Endothelial cell (in vitro differentiated cells): ENCODE measurements around the gene KHK. TPM values are rescaled to one million over a fixed set of nuclear protein-coding genes. Genes with fewer than 3 reads are reported as not detected.

Experiments used
- DNase-seq: peaks from one replicate; pipeline ENCODE4 v3.0.0; 2021; ENCODE audit warnings: low spot score
- H3K27ac Mint-ChIP-seq: one replicate; pipeline ENCODE4 v1.8.0; 2021; ENCODE audit warnings: mixed read lengths, inconsistent platforms; ENCODE audit not compliant: unreplicated experiment
- H3K27me3 Mint-ChIP-seq: one replicate; pipeline ENCODE4 v1.8.0; 2021; ENCODE audit warnings: mild to moderate bottlenecking, moderate library complexity, mixed read lengths, inconsistent platforms; ENCODE audit not compliant: unreplicated experiment
- H3K36me3 Mint-ChIP-seq: one replicate; pipeline ENCODE4 v1.8.0; 2021; ENCODE audit warnings: mild to moderate bottlenecking, low read depth, mixed read lengths, inconsistent platforms; ENCODE audit not compliant: unreplicated experiment
- H3K4me1 Mint-ChIP-seq: one replicate; pipeline ENCODE4 v1.8.0; 2021; ENCODE audit warnings: mild to moderate bottlenecking, mixed read lengths, inconsistent platforms; ENCODE audit not compliant: unreplicated experiment
- H3K4me3 Mint-ChIP-seq: one replicate; pipeline ENCODE4 v1.8.0; 2021; ENCODE audit warnings: mild to moderate bottlenecking, mixed read lengths, inconsistent platforms; ENCODE audit not compliant: unreplicated experiment
- H3K9me3 Mint-ChIP-seq: one replicate; pipeline ENCODE4 v1.8.0; 2021; ENCODE audit warnings: mixed read lengths, inconsistent platforms; ENCODE audit not compliant: unreplicated experiment
- CTCF ChIP-seq: fragments of 200-600 bp; sonication (generic); IDR thresholded peaks from one replicate; pipeline ENCODE4 v1.5.0; 2021; ENCODE audit warnings: antibody characterized with exemption; ENCODE audit not compliant: unreplicated experiment
- total RNA-seq: library from RNA; stranded (reverse); fragmentation: NEBNext Ultra II Directional; extraction: Animal tissue kit (Norgen Biotek cat#: 25700); gene quantifications from one replicate; pipeline ENCODE4 v1.2.1, GENCODE V29; 2021; ENCODE audit not compliant: unreplicated experiment

KHK gene
- total RNA-seq, 1 donor from 2014 or later: 1.4 TPM

- no peak overlapping the region for H3K4me3 Mint-ChIP-seq
- H3K4me1 Mint-ChIP-seq: no peaks in the 10 kb centered on the region
- no peaks in the 10 kb centered on the region for H3K9me3 Mint-ChIP-seq
- peaks cover 4% of the 10 kb centered on the region for H3K27me3 Mint-ChIP-seq
- TF ChIP-seq CTCF: no peak
- H3K27ac Mint-ChIP-seq: no peak overlapping the region
- H3K36me3 Mint-ChIP-seq: no peaks in the 10 kb centered on the region
- DNase-seq: no peak
These were observed 59.1 kb downstream of the KHK start for GRCh38 chr2:27145682-27146081.

DNA sequence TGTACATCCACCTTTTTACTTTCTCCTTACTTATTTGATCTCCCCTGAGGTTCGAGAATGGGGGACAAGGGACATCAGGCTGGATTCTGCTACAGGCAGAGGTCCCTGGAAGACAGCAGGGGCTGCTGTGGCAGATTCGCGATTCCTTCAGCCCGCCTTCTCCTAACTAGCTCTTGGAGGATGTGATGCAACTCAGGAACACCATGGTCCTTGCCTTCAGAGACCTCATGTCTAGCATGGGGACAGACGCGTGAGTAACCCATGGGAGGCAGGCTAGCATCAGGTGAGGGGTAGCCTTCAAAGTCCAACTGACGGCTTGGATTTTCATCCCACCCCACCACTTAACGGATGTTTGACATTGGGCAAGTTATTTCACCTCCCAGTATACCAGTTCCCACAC lies 61.4 kb downstream of the KHK start:
- no peaks in the 10 kb centered on the region for H3K9me3 Mint-ChIP-seq
- H3K27me3 Mint-ChIP-seq: peaks cover 4% of the 10 kb centered on the region
- no peaks in the 10 kb centered on the region for H3K4me1 Mint-ChIP-seq
- no peak for DNase-seq
- no peaks in the 10 kb centered on the region for H3K36me3 Mint-ChIP-seq
- H3K4me3 Mint-ChIP-seq: no peak overlapping the region
- H3K27ac Mint-ChIP-seq: no peak overlapping the region
- no peak for TF ChIP-seq CTCF

- Mint-ChIP-seq H3K9me3 (no peaks in the 10 kb centered on the region), H3K27me3 (peaks cover 2% of the 10 kb centered on the region), H3K4me3 (no peak within 1 kb of the TSS), H3K4me1 (no peaks in the 10 kb centered on the region), H3K27ac (peak within 1 kb of the TSS; percentile 21), H3K36me3 (no peaks in the 10 kb centered on the region)
- TF ChIP-seq CTCF: no peak
- no peak for DNase-seq
These were observed 62.3 kb downstream of the KHK start, which contains the start of gene TCF23 for GRCh38 chr2:27148801-27149439. TCF23 (plus strand) TSS chr2:27149004; CDS start chr2:27149134, 130 bp downstream.

- Mint-ChIP-seq H3K4me1 (no peaks in the 10 kb centered on the region), H3K4me3 (no peak overlapping the region), H3K9me3 (no peaks in the 10 kb centered on the region), H3K27me3 (peaks cover 2% of the 10 kb centered on the region), H3K36me3 (no peaks in the 10 kb centered on the region), H3K27ac (no peak overlapping the region)
- TF ChIP-seq CTCF: no peak
- no peak for DNase-seq
These were observed 63.2 kb downstream of the KHK start for GRCh38 chr2:27149570-27150405.

Other genes with a start within 250 kb of the KHK start
- 0.23 TPM for gene DPYSL5, start 238.6 kb upstream of the KHK start, total RNA-seq
- 4.1 TPM for gene MAPRE3, start 116.1 kb upstream of the KHK start, total RNA-seq
- gene TMEM214, start 53.8 kb upstream of the KHK start, total RNA-seq: 55.3 TPM
- 32.5 TPM for gene AGBL5, start 35.1 kb upstream of the KHK start, total RNA-seq
- 379 TPM for gene OST4, start 15.1 kb upstream of the KHK start, total RNA-seq
- 2.1 TPM for gene EMILIN1, start 8.2 kb upstream of the KHK start, total RNA-seq
- not detected for gene CGREF1, start 32.4 kb downstream of the KHK start, total RNA-seq
- gene ABHD1, start 37.0 kb downstream of the KHK start, total RNA-seq: 0.31 TPM
- 42.9 TPM for gene PREB, start 47.9 kb downstream of the KHK start, total RNA-seq
- gene PRR30, start 52.6 kb downstream of the KHK start, total RNA-seq: not detected
- gene TCF23, start 62.2 kb downstream of the KHK start, total RNA-seq: not detected
- gene ATRAID, start 125.3 kb downstream of the KHK start, total RNA-seq: 89.9 TPM
- 63.0 TPM for gene SLC5A6, start 125.5 kb downstream of the KHK start, total RNA-seq
- 49.4 TPM for gene CAD, start 130.6 kb downstream of the KHK start, total RNA-seq
- gene SLC30A3, start 176.3 kb downstream of the KHK start, total RNA-seq: not detected
- not detected for gene DNAJC5G, start 188.7 kb downstream of the KHK start, total RNA-seq
- not detected for gene TRIM54, start 195.7 kb downstream of the KHK start, total RNA-seq
- gene UCN, start 221.7 kb downstream of the KHK start, total RNA-seq: 1.5 TPM
- 55.0 TPM for gene MPV17, start 236.3 kb downstream of the KHK start, total RNA-seq